BJ (cell line): Measurements from ENCODE around the gene NOC2L. TPM values are rescaled to one million over a fixed set of nuclear protein-coding genes. Genes with fewer than 3 reads are reported as not detected.
A peak's percentile ranks its signal among the peaks of the same experiment; 100 is the strongest.
"Not testable (repeated sequence)": the region's sequence is repeated elsewhere in the genome, so short reads cannot be mapped to it uniquely, and the experiment has no call there.

ENCODE experiments used
- CTCF ChIA-PET: fragments of 350-600 bp; formaldehyde crosslinking; extraction: SDS; loops from one replicate; lab custom pipeline; 2021; ENCODE audit warnings: antibody characterized with exemption, inconsistent platforms; lab: Yijun Ruan, JAX
- POLR2A ChIA-PET: fragments of 300-600 bp; sonication (Branson Sonifier 250); formaldehyde crosslinking; extraction: SDS; loops from one replicate; lab custom pipeline; 2021; ENCODE audit warnings: antibody characterized with exemption; lab: Charles Lee
- DNase-seq: peaks from one replicate; pipeline ENCODE4 v3.0.0-alpha.2; 2011; ENCODE audit warnings: low read depth
- H3K27me3 ChIP-seq: 2 replicates; pipeline ENCODE4 v1.6.0; 2011; ENCODE audit warnings: low read length; ENCODE audit not compliant: control insufficient read depth, insufficient read depth
- H3K36me3 ChIP-seq: 2 replicates; pipeline ENCODE4 v1.5.1; 2011; ENCODE audit warnings: low read length; ENCODE audit not compliant: control insufficient read depth, insufficient read depth
- H3K4me3 ChIP-seq: 2 replicates; pipeline ENCODE4 v1.5.1; 2011; ENCODE audit warnings: low read depth, mild to moderate bottlenecking, control low read depth, low read length
- polyA plus RNA-seq: library from polyadenylated mRNA; depleted of rRNA; stranded (reverse); fragments of >200 nt; gene quantifications from 2 replicates; pipeline ENCODE4 v1.2.3, GENCODE V29; 2011
- TF ChIP-seq, protein P1 (sequence below): IDR thresholded peaks from 2 replicates; pipeline ENCODE4 v1.5.1; 2011; ENCODE audit warnings: low read depth, mild to moderate bottlenecking, control low read depth, inconsistent platforms, low read length, moderate library complexity; ENCODE audit not compliant: insufficient read depth

The NOC2L gene
- polyA plus RNA-seq, 1 experiment: 49.7 TPM

DNA sequence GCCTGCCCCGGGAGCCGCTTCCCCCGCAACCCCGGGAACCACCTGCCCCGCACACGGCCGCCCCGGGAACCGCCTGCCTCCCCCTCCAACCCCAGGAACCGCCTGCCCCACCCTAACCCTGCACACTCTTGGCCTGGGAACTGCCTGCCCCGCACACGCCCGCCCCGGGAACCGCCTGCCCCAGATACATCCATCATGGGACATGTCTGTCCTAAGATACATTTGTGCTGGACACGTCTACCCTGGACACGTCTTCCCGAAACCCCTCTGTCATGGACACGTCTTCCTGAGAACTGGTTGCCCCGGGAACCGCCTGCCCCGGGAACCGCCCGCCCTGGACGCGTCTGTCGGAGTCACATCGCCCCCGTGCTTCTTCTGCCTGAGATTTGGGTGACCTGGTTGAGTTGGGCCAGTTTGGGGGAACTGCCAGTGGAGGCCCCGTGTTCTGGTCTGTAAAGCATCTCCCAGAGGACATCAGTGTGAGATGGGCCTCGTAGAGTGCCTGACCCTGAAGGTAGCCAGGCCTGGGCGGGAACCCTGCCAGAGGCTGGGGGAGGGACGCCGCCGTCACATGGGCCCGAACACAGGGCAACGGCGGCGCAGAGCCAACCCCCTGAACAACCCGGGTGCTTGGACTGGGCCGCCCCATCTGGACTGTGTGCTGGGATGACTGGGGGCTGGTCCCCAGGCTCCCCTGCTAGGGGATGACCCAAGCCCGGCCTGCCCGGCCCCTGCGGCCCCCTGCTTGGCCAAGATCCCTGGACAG lies 19.2 kb upstream of the NOC2L start:
- no peak overlapping the region for H3K4me3 ChIP-seq
- H3K36me3 ChIP-seq: no peaks in the 10 kb centered on the region
- no peak for DNase-seq
- ChIA-PET CTCF (no interaction called here), POLR2A (no interaction called here)
- TF ChIP-seq, protein P1, sequence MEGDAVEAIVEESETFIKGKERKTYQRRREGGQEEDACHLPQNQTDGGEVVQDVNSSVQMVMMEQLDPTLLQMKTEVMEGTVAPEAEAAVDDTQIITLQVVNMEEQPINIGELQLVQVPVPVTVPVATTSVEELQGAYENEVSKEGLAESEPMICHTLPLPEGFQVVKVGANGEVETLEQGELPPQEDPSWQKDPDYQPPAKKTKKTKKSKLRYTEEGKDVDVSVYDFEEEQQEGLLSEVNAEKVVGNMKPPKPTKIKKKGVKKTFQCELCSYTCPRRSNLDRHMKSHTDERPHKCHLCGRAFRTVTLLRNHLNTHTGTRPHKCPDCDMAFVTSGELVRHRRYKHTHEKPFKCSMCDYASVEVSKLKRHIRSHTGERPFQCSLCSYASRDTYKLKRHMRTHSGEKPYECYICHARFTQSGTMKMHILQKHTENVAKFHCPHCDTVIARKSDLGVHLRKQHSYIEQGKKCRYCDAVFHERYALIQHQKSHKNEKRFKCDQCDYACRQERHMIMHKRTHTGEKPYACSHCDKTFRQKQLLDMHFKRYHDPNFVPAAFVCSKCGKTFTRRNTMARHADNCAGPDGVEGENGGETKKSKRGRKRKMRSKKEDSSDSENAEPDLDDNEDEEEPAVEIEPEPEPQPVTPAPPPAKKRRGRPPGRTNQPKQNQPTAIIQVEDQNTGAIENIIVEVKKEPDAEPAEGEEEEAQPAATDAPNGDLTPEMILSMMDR: no peak
- H3K27me3 ChIP-seq: no peaks in the 10 kb centered on the region

DNA sequence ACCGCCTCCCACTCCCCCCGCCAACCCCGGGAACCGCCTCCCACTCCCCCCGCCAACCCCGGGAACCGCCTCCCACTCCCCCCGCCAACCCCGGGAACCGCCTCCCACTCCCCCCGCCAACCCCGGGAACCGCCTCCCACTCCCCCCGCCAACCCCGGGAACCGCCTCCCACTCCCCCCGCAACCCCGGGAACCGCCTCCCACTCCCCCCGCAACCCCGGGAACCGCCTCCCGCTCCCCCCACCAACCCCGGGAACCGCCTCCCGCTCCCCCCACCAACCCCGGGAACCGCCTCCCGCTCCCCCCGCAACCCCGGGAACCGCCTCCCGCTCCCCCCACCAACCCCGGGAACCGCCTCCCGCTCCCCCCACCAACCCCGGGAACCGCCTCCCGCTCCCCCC lies 17.7 kb upstream of the NOC2L start:
- H3K4me3 ChIP-seq, POLR2A ChIA-PET, DNase-seq, H3K27me3 ChIP-seq, H3K36me3 ChIP-seq: not testable (repeated sequence)
- CTCF ChIA-PET: interaction anchor here (0.6 to 3.2 kb wide), 12 partner anchors 8 to 107 kb away, joined by 3 to 14 read pairs (median 4); partner anchors contain the start of genes HES4 and PLEKHN1

DNA sequence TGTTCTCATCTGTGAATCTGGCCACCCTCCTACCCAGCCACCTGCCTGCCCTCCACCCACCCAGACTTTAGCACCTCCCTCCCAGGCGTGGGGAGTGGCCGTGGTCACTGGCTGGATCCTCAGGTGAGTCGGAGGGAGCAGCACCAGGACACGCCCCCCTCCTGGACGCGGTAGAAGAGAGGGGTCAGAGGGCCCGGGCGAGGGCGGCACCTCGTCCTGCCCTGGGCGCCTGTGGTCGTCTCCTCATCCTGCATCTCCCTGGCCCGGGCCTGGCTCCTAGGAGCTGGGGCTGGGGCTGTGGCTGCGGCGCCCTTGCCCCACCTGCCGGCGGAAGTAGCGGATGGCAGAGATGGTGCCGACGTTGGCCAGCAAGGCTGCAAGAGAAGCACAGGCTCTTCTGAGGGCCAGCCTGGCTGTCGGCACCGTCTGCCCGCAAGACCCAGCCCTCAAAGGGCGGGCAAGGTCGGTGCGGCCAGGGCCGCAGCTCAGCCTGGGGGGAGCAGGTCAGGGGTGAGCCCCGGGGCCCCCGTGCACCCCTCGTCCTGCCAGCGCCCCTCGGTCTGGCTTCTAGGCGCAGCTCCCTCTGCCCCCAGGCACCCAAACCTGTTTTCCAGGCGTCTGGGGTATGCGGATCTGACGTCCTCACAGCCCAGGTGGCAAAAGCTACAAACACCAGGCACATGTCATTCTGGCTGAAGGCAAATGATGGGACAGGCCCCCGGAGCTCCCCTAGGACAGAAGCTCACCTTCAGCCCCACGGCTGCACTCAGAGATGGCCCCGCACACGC lies 17.0 kb upstream of the NOC2L start:
- TF ChIP-seq, protein P1: peak; percentile 80
- DNase-seq: no peak
- ChIA-PET POLR2A (no interaction called here), CTCF (interaction anchor here (0.5 to 3.2 kb wide), 17 partner anchors 8 to 331 kb away, joined by 3 to 14 read pairs (median 3); partner anchors contain the start of genes HES4 and PLEKHN1)
- H3K4me3 ChIP-seq: peak overlapping the region; percentile 42
- no peaks in the 10 kb centered on the region for H3K27me3 ChIP-seq
- no peaks in the 10 kb centered on the region for H3K36me3 ChIP-seq

DNA sequence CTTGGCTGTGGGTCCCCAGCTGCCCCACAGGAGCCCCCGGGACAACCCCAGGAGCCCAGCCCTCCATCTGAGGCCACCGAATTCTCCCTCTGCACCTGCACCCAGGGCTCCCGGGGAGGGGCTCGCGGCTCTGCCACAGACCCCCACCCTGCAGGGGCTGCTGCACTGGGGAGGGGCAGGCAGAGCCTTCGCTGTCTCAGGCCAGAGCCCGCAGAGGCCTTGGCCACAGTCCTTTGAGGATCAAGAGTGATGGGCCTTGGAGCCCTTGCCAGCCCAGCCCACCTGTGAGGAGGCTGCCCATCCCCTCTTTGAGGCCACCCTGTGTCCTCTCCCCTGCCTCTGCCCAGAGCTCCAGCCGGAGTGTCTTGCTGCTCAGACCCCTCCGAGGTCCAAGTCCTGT lies 16.3 kb upstream of the NOC2L start:
- H3K4me3 ChIP-seq: no peak overlapping the region
- POLR2A ChIA-PET: no interaction called here
- H3K27me3 ChIP-seq: no peaks in the 10 kb centered on the region
- CTCF ChIA-PET: interaction anchor here (0.5 to 3.2 kb wide), 15 partner anchors 9 to 332 kb away, joined by 3 to 14 read pairs (median 4); partner anchors contain the start of genes HES4 and PLEKHN1
- TF ChIP-seq, protein P1: no peak
- DNase-seq: no peak
- no peaks in the 10 kb centered on the region for H3K36me3 ChIP-seq

DNA sequence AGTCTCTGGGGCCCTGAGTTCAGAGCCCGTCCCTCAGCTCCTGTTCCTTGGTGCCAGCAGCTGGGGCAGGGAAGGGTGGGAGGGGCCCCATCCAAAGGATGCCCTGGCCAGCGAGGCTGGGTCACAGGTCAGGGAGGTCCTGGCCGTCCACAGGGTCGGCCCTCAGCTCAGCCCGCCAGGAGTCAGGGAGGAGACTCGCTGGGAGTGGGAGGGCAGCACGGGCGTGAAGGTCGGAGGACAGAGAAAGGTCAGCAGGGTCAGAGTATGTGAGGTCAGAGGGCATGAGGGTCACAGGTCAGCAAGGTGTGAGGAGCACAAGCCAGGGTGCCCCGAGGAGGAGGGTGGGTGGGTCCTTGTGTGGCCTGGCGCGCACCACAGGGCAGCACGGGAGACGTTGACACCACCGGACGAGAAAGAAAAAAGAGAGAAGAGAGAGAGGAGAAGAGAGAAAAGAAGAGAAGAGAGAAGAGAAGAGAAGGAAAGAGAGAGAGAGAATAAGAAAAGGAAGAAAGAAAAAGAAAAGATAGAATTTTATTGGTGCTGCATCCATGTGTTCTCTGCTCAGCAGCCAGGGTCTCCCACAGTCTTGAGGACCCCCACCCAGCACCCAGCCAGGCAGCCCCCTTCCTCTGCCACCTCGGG lies 15.8 kb upstream of the NOC2L start:
- CTCF ChIA-PET: interaction anchor here (0.6 to 3.2 kb wide), 6 partner anchors 9 to 105 kb away, joined by 3 to 14 read pairs (median 6); partner anchors contain the start of gene PLEKHN1
- DNase-seq: no peak
- H3K36me3 ChIP-seq: no peaks in the 10 kb centered on the region
- H3K27me3 ChIP-seq: no peaks in the 10 kb centered on the region
- POLR2A ChIA-PET: no interaction called here
- TF ChIP-seq, protein P1: no peak
- H3K4me3 ChIP-seq: no peak overlapping the region
